PC-3 (cell line): ENCODE results near the gene MLN.

ENCODE experiments used
- EZH2 ChIP-seq: fragments of 300-600 bp; sonication (generic); IDR thresholded peaks from one replicate; pipeline ENCODE4 v1.6.1; 2017; ENCODE audit warnings: antibody characterized with exemption, mild to moderate bottlenecking, low read length; ENCODE audit not compliant: unreplicated experiment
- TF ChIP-seq, protein P1 (sequence below): fragments of 300-600 bp; sonication (generic); conservative IDR thresholded peaks from 2 replicates; pipeline ENCODE4 v1.5.1; 2017; ENCODE audit warnings: antibody characterized with exemption, low read depth, mild to moderate bottlenecking, low read length

DNA sequence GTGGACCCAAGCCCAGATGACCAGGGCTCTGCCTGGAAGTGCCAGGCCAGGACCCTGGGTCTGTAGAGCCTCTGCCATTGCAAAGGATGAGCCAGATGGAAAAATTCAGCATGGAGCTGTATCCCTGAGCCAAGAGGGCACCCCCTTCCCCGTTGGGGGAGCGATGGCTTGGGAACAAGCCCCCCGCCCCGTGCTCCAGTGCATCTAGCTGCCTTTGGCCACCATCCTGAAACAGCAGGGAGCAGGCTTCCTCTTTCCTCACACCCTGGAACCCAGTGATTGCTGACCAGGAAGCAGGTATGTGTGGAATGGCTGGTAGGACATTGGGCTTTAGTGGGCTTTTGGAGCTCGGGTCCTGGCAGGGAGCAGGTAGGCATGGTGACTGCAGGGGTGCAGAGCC lies 2.2 kb downstream of the MLN start:
- TF ChIP-seq, protein P1, sequence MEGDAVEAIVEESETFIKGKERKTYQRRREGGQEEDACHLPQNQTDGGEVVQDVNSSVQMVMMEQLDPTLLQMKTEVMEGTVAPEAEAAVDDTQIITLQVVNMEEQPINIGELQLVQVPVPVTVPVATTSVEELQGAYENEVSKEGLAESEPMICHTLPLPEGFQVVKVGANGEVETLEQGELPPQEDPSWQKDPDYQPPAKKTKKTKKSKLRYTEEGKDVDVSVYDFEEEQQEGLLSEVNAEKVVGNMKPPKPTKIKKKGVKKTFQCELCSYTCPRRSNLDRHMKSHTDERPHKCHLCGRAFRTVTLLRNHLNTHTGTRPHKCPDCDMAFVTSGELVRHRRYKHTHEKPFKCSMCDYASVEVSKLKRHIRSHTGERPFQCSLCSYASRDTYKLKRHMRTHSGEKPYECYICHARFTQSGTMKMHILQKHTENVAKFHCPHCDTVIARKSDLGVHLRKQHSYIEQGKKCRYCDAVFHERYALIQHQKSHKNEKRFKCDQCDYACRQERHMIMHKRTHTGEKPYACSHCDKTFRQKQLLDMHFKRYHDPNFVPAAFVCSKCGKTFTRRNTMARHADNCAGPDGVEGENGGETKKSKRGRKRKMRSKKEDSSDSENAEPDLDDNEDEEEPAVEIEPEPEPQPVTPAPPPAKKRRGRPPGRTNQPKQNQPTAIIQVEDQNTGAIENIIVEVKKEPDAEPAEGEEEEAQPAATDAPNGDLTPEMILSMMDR, result no peak
- no peak for TF ChIP-seq EZH2
